IPS-20b (cell line): ENCODE results near the gene CHCHD5.
"Not testable (repeated sequence)": the region's sequence is repeated elsewhere in the genome, so short reads cannot be mapped to it uniquely, and the experiment has no call there.

Experiments
- H3K27ac ChIP-seq: one replicate; pipeline ENCODE4 v1.5.1; 2013; ENCODE audit warnings: low read length
- H3K27me3 ChIP-seq: 2 replicates; pipeline ENCODE4 v1.6.1; 2013; ENCODE audit warnings: mild to moderate bottlenecking, low read length, inconsistent platforms; ENCODE audit not compliant: insufficient read depth
- H3K36me3 ChIP-seq: 2 replicates; pipeline ENCODE4 v1.6.1; 2013; ENCODE audit warnings: low read depth, mild to moderate bottlenecking, inconsistent platforms, low read length, moderate library complexity; ENCODE audit not compliant: insufficient read depth
- H3K4me1 ChIP-seq: 2 replicates; pipeline ENCODE4 v1.6.1; 2013; ENCODE audit warnings: mild to moderate bottlenecking, control low read depth, inconsistent platforms, low read length, moderate library complexity; ENCODE audit not compliant: insufficient read depth
- H3K4me3 ChIP-seq: 2 replicates; pipeline ENCODE4 v1.5.1; 2013; ENCODE audit warnings: mild to moderate bottlenecking, low read length, inconsistent platforms
- H3K9ac ChIP-seq: 2 replicates; pipeline ENCODE4 v1.6.1; 2013; ENCODE audit warnings: low read depth, mild to moderate bottlenecking, inconsistent platforms, low read length, moderate library complexity
- H3K9me3 ChIP-seq: 2 replicates; pipeline ENCODE4 v1.6.1; 2013; ENCODE audit warnings: mild to moderate bottlenecking, low read depth, low read length, inconsistent platforms; ENCODE audit not compliant: insufficient read depth

CHCHD5 gene, protein sequence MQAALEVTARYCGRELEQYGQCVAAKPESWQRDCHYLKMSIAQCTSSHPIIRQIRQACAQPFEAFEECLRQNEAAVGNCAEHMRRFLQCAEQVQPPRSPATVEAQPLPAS

DNA sequence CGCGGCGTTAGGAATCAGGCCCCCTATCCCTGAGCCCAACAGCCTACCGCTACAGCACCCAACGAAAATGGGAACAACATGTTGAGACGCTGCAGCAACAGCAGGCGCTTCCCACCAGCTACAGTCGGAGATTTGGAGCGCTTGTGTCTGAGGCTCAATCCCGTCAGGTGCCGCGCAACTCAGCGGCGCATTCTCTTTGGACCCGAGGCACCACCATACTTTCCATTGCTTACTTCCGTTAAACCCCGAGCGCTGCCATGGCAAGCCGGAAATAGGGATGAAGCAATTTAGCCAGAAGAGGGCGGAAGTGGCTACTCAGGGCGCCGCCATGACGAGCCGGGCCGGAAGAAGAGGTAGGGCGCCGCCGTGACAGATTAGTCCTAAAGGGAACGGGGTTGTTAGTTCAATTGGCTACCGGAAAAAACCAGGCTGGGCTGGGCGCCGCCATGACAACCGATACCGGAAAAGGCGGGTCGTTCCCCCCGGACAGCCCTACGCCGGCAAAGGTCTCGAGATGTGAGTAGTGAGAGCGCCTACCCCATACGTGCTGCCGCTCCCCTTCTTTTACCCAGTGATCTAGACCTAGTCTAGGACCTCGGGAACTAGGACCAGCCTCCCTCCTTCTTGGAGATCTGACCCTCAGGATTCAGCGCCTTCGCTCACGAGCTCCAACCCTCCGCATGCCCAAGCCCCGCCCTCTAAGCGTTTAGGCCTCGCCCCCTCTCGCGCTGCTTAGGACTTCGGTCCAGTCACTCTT is at the start of gene CHCHD5:
CHCHD5 (plus strand) TSS at position 476 of the 757 bp plus-strand sequence; CDS start at position 515, 39 bp downstream.
- Histone ChIP-seq H3K9ac (peak within 1 kb of the TSS; percentile 90), H3K36me3 (peaks cover 15% of the 10 kb centered on the region; the same call in 1 of the 2 replicates), H3K27me3 (no peaks in the 10 kb centered on the region), H3K9me3 (no peaks in the 10 kb centered on the region), H3K4me3 (peak within 1 kb of the TSS; percentile 93), H3K4me1 (peaks cover 5% of the 10 kb centered on the region; the same call in 1 of the 2 replicates), H3K27ac (peak within 1 kb of the TSS; percentile 72)

- Histone ChIP-seq H3K4me3 (no peak overlapping the region), H3K9ac (no peak overlapping the region), H3K27me3 (no peaks in the 10 kb centered on the region), H3K36me3 (peaks cover 22% of the 10 kb centered on the region), H3K4me1 (no peaks in the 10 kb centered on the region), H3K9me3 (no peaks in the 10 kb centered on the region), H3K27ac (no peak overlapping the region)
Measured at GRCh38 chr2:112534826-112535225, 49.6 kb upstream of the CHCHD5 start.

DNA sequence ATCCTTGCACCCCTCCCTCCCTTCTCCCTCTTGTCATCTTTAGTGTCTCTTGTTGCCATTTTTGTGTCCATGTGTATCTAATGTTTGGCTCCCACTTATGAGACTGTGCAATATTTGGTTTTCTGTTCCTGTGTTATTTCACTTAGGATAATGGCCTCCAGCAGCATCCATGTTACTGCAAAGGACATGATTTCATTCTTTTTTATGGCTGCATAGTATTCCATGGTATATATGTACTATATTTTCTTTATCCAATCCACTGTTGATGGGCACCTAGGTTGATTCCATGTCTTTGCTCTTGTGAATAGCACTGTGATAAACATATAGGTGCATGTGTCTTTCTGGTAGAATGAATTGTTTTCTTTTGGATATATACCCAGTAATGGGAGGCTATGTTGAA is 47.7 kb upstream of the CHCHD5 start:
- not testable (repeated sequence) for H3K9me3 ChIP-seq, H3K9ac ChIP-seq, H3K27me3 ChIP-seq, H3K4me1 ChIP-seq, H3K36me3 ChIP-seq, H3K4me3 ChIP-seq, H3K27ac ChIP-seq

GRCh38 chr2:112539306-112539705 is 45.1 kb upstream of the CHCHD5 start:
- Histone ChIP-seq H3K9me3 (no peaks in the 10 kb centered on the region), H3K4me3 (no peak overlapping the region), H3K27me3 (no peaks in the 10 kb centered on the region)

DNA sequence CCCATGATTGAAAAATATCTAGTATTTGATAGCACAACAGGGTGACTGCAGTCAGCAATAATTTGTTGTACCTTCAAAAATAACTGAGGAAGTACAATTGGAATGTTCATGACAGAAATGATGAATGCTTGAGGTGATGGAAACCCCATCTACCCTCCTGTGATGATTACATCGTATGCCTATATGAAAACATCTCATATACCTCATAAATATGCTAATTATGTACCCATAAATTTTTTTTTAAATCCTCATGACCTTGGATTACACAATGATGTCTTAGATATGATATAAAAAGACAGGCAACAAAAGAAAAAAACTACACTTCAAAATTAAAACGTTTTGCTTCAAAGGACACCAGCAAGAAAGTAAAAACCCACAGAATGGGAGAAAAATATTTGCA is 43.5 kb upstream of the CHCHD5 start:
- Histone ChIP-seq H3K9ac (no peak overlapping the region), H3K4me3 (no peak overlapping the region; the same call in 1 of the 2 replicates), H3K4me1 (0 out of 2 replicates have a peak, but pooled peaks cover 3% of the 10 kb centered on the region), H3K36me3 (peaks cover 1% of the 10 kb centered on the region; the same call in 1 of the 2 replicates), H3K27me3 (no peaks in the 10 kb centered on the region), H3K27ac (no peak overlapping the region), H3K9me3 (no peaks in the 10 kb centered on the region)

More at GRCh38 chr2:112539306-112539705, 45.1 kb upstream of the CHCHD5 start:
- Histone ChIP-seq H3K9ac (no peak overlapping the region), H3K4me1 (0 out of 2 replicates have a peak, but pooled peaks cover 3% of the 10 kb centered on the region), H3K27ac (no peak overlapping the region), H3K36me3 (no peaks in the 10 kb centered on the region)

- peak overlapping the region; percentile 54 for H3K27ac ChIP-seq
- peaks cover 5% of the 10 kb centered on the region; the same call in 1 of the 2 replicates for H3K36me3 ChIP-seq
- no peaks in the 10 kb centered on the region for H3K9me3 ChIP-seq
- H3K9ac ChIP-seq = peak overlapping the region; percentile 93
- H3K4me3 ChIP-seq = peak overlapping the region; percentile 96
- H3K27me3 ChIP-seq = no peaks in the 10 kb centered on the region
- 0 out of 2 replicates have a peak, but pooled peaks cover 3% of the 10 kb centered on the region for H3K4me1 ChIP-seq
Measured at GRCh38 chr2:112541315-112542122, 42.9 kb upstream of the CHCHD5 start.

- peak within 1 kb of the TSS; percentile 54 for H3K27ac ChIP-seq
- H3K27me3 ChIP-seq = no peaks in the 10 kb centered on the region
- H3K4me3 ChIP-seq = peak within 1 kb of the TSS; percentile 96
- peak within 1 kb of the TSS; percentile 93 for H3K9ac ChIP-seq
- H3K36me3 ChIP-seq = peaks cover 13% of the 10 kb centered on the region
- H3K4me1 ChIP-seq = 0 out of 2 replicates have a peak, but pooled peaks cover 3% of the 10 kb centered on the region
- H3K9me3 ChIP-seq = no peaks in the 10 kb centered on the region
Measured at GRCh38 chr2:112542123-112542983, 42.1 kb upstream of the CHCHD5 start, which contains the start of gene POLR1B. Gene POLR1B (plus strand): TSS chr2:112542465. CDS start chr2:112542495, 30 bp downstream.

DNA sequence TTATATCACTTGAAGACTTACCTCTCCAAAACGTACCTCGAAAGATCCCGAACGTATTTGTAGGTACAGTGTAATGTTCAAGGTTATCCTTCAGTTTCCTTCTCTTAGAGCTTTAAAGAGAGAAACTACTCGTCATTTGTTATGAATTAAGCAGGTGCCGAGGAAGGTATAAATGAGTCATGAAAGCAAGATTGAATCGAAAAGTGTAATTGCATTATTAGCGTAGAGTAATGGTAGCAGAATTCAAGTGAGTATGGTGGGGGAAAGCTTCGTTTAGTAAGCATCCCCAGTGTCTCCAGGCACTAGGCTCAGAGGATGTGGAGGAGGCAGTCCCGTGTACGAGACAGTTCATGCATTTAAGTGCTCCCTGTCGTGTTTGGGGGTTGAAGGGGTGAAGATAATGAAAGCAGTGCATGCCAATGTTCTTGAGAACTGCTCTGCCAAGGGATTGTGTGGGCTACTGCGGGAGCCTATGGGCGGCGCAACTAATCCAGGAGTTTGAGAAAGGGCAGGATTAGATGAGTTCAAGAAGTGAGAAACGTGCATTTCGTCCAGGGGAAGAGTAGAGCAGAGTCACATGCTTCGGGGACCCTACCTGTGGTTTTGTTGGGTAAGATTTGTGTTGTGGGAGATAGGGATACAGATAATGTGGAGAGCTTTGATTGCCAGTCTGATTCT is 41.3 kb upstream of the CHCHD5 start:
- Histone ChIP-seq H3K4me3 (peak overlapping the region; percentile 96), H3K27ac (no peak overlapping the region), H3K36me3 (peaks cover 21% of the 10 kb centered on the region), H3K27me3 (no peaks in the 10 kb centered on the region), H3K9ac (peak overlapping the region; percentile 93), H3K4me1 (0 out of 2 replicates have a peak, but pooled peaks cover 3% of the 10 kb centered on the region), H3K9me3 (no peaks in the 10 kb centered on the region)

DNA sequence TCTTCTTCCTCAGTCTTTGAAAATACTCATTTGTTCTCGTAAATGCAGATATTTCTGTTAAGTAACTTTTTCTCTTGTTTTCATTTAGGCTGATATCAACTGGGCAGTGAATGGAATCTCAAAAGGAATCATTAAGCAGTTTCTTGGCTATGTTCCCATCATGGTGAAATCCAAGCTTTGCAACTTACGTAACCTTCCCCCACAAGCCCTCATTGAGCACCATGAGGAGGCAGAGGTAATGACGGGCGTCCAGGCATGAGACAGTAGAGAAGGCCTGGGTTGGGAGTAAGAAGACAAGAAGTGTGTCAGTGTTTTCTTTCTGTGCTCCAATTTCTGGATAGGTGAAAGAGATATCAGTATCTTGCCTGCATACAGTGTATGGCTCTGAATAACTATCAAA is 37.1 kb upstream of the CHCHD5 start:
- H3K27me3 ChIP-seq = no peaks in the 10 kb centered on the region
- no peak overlapping the region for H3K9ac ChIP-seq
- H3K36me3 ChIP-seq = peaks cover 63% of the 10 kb centered on the region
- H3K4me3 ChIP-seq = no peak overlapping the region
- H3K27ac ChIP-seq = no peak overlapping the region
- H3K4me1 ChIP-seq = 0 out of 2 replicates have a peak, but pooled peaks cover 3% of the 10 kb centered on the region
- no peaks in the 10 kb centered on the region for H3K9me3 ChIP-seq

GRCh38 chr2:112548980-112549379 is 35.4 kb upstream of the CHCHD5 start:
- peaks cover 79% of the 10 kb centered on the region for H3K36me3 ChIP-seq
- no peak overlapping the region for H3K4me3 ChIP-seq
- no peaks in the 10 kb centered on the region for H3K4me1 ChIP-seq
- no peak overlapping the region for H3K9ac ChIP-seq
- H3K27ac ChIP-seq = no peak overlapping the region
- no peaks in the 10 kb centered on the region for H3K9me3 ChIP-seq
- no peaks in the 10 kb centered on the region for H3K27me3 ChIP-seq
